ENCODE results near the gene SBNO2. TPM values are rescaled to one million over a fixed set of nuclear protein-coding genes. Genes with fewer than 3 reads are reported as not detected.

SBNO2 gene
- total and polyA plus RNA-seq, 2 of the 4 experiments (the other 2 are of a cell fraction), result 13.4 to 40.5 TPM

- dilution Hi-C loops (cut with HindIII; ENCODE audit: low sequenced_read_pairs, unreplicated experiment), result no loop called here
- H3K18ac ChIP-seq (ENCODE audit: low read depth, low read length), result no peak overlapping the region
Observed at GRCh38 chr19:1139126-1139525, 34.9 kb downstream of the SBNO2 start.

More at GRCh38 chr19:1139126-1139525, 34.9 kb downstream of the SBNO2 start:
- Histone ChIP-seq H3K27ac (ENCODE audit: insufficient read depth, low read length) (no peak overlapping the region), H3K36me3 (ENCODE audit: control insufficient read depth, insufficient read depth, low read length) (peaks cover 47% of the 10 kb centered on the region), H3K4me3 (ENCODE audit: insufficient read depth, low read depth, low read length) (no peak overlapping the region), H4K5ac (ENCODE audit: low read depth, low read length) (no peak overlapping the region), H2AK9ac (replicated peaks; ENCODE audit: low read depth, low read length, poor library complexity) (no peak overlapping the region), H2BK15ac (ENCODE audit: low read depth, low read length) (no peak overlapping the region), H3K56ac (ENCODE audit: extremely low read depth, insufficient read depth, low read length) (no peak overlapping the region), H2AFZ (replicated peaks; ENCODE audit: low read length, poor library complexity) (no peak overlapping the region), H4K8ac (ENCODE audit: low read depth in 2 of 2, low read length in 2 of 2) (no peak overlapping the region), H3K9me1 (ENCODE audit: insufficient read depth, low read length) (peaks cover 4% of the 10 kb centered on the region; the same call in 1 of the 2 replicates), H3K9ac (ENCODE audit: low read depth, low read length) (no peak overlapping the region), H3K9me3 (ENCODE audit: control insufficient read depth, insufficient read depth, low read length) (no peaks in the 10 kb centered on the region), H4K91ac (ENCODE audit: insufficient read depth, low read depth, low read length) (no peak overlapping the region), H2BK20ac (ENCODE audit: low read depth, low read length) (no peak overlapping the region), H3K4ac (ENCODE audit: low read depth, low read length) (no peak overlapping the region), H3K4me2 (ENCODE audit: low read depth, low read length) (no peak overlapping the region), H2BK120ac (ENCODE audit: low read depth, low read length) (no peak overlapping the region), H2BK5ac (ENCODE audit: low read depth, low read length, poor library complexity, severe bottlenecking) (no peak overlapping the region), H3K23ac (ENCODE audit: low read depth, low read length) (no peak overlapping the region), H3K4me1 (ENCODE audit: control insufficient read depth, insufficient read depth, low read length) (peaks cover 3% of the 10 kb centered on the region), H3K79me1 (ENCODE audit: low read depth in 1 of 2, low read length in 2 of 2) (peaks cover 14 to 57% of the 10 kb centered on the region in 2 experiments), H3K27me3 (ENCODE audit: control insufficient read depth, insufficient read depth, low read length) (no peaks in the 10 kb centered on the region), H2AK5ac (ENCODE audit: low read depth, low read length) (no peak overlapping the region), H3K14ac (replicated peaks; ENCODE audit: low read depth, low read length) (no peak overlapping the region), H4K20me1 (ENCODE audit: insufficient read depth, low read length) (peaks cover 21% of the 10 kb centered on the region)
- in situ Hi-C loops (cut with MboI; ENCODE audit: low sequenced_read_pairs), result no loop called here
- no peak for TF ChIP-seq CTCF (conservative IDR thresholded peaks at IDR 0.05; ENCODE audit: low read depth, low read length)
- TF ChIP-seq RFX5 (IDR thresholded peaks at IDR 0.05; ENCODE audit: low read depth, low read length), result no peak
- TF ChIP-seq FOS (IDR thresholded peaks at IDR 0.05; ENCODE audit: low read depth, low read length), result no peak
- no peak for TF ChIP-seq RAD21 (IDR thresholded peaks at IDR 0.05; ENCODE audit: low read length)
- no peak for TF ChIP-seq MXI1 (IDR thresholded peaks at IDR 0.05; ENCODE audit: borderline replicate concordance, low read depth, low read length)
- no peak for TF ChIP-seq BHLHE40 (IDR thresholded peaks at IDR 0.05; ENCODE audit: low read depth, low read length)
- TF ChIP-seq CHD1 (IDR thresholded peaks at IDR 0.05; ENCODE audit: low read depth, low read length), result no peak
- TF ChIP-seq SMC3 (IDR thresholded peaks at IDR 0.05; ENCODE audit: low read depth, low read length), result no peak
- no peak for TF ChIP-seq ELK1 (IDR thresholded peaks at IDR 0.05; ENCODE audit: borderline replicate concordance, low read depth, low read length)
- WGBS, 2 experiments (ENCODE audit: extremely low coverage in 2 of 2, insufficient read length in 1 of 2), result 93% methylated on average over 13 of the region's 15 CpGs; no CpG with 5 or more reads in 1 of the 2 experiments
- ChIA-PET POLR2A (ENCODE audit: unreplicated experiment) (no interaction called here), CTCF (no interaction called here)
- intact Hi-C loops (cut with micrococcal nuclease), result no loop called here
- DNase-seq, result no peak
- ATAC-seq (ENCODE audit: low read depth), result no peak
- BruUV-seq (replicated peaks), result no TSS peak

Data from IMR-90 (cell line).